DOHH2 (cell line): ENCODE results near the gene LRRC30.

Experiments used
- H3F3A ChIP-seq: fragments of 200-600 bp; sonication (generic), shearing (Covaris generic); 2 replicates; pipeline ENCODE4 v1.6.0; 2016; ENCODE audit warnings: antibody characterized with exemption, mild to moderate bottlenecking; ENCODE audit not compliant: control insufficient read depth, insufficient read depth
- H3K27ac ChIP-seq: fragments of 200-600 bp; sonication (generic); 2 replicates; pipeline ENCODE4 v1.5.1; 2014; ENCODE audit warnings: low read depth, mild to moderate bottlenecking, low read length, moderate library complexity
- H3K27me3 ChIP-seq: fragments of 200-600 bp; sonication (generic); 2 replicates; pipeline ENCODE4 v1.6.1; 2014; ENCODE audit warnings: mild to moderate bottlenecking, low read length, mixed read lengths; ENCODE audit not compliant: control insufficient read depth
- H3K36me3 ChIP-seq: fragments of 200-600 bp; sonication (generic); 2 replicates; pipeline ENCODE4 v1.6.1; 2014; ENCODE audit warnings: mild to moderate bottlenecking, low read length, moderate library complexity, mixed read lengths; ENCODE audit not compliant: control insufficient read depth
- H3K4me1 ChIP-seq: fragments of 200-600 bp; sonication (generic); 2 replicates; pipeline ENCODE4 v1.6.1; 2014; ENCODE audit warnings: mild to moderate bottlenecking, low read length, mixed read lengths; ENCODE audit not compliant: control insufficient read depth
- H3K4me2 ChIP-seq: fragments of 200-600 bp; sonication (generic); 2 replicates; pipeline ENCODE4 v1.6.0; 2014; ENCODE audit warnings: mild to moderate bottlenecking, low read length, moderate library complexity
- H3K4me3 ChIP-seq: fragments of 200-600 bp; sonication (generic); 2 replicates; pipeline ENCODE4 v1.5.1; 2014; ENCODE audit warnings: mild to moderate bottlenecking, low read length, mixed read lengths
- H3K79me2 ChIP-seq: fragments of 200-600 bp; sonication (generic); 2 replicates; pipeline ENCODE4 v1.6.1; 2014; ENCODE audit warnings: mild to moderate bottlenecking, low read length, mixed read lengths; ENCODE audit not compliant: control insufficient read depth
- H3K9me2 ChIP-seq: fragments of 200-600 bp; sonication (generic); replicated peaks from 2 replicates; pipeline ENCODE4 v1.6.1; 2014; ENCODE audit warnings: mild to moderate bottlenecking, low read length, mixed read lengths; ENCODE audit not compliant: control insufficient read depth
- H3K9me3 ChIP-seq: fragments of 200-600 bp; sonication (generic); 2 replicates; pipeline ENCODE4 v1.6.1; 2014; ENCODE audit warnings: antibody characterized with exemption, low read length, mixed read lengths; ENCODE audit not compliant: control insufficient read depth, insufficient read depth
- H4K20me1 ChIP-seq: fragments of 200-600 bp; sonication (generic); 2 replicates; pipeline ENCODE4 v1.6.0; 2014; ENCODE audit warnings: low read depth, mild to moderate bottlenecking, antibody characterized with exemption, low read length, moderate library complexity; ENCODE audit not compliant: control insufficient read depth, insufficient read depth
- EZH2phosphoT487 ChIP-seq: fragments of 200-600 bp; sonication (generic); IDR thresholded peaks from 2 replicates; pipeline ENCODE4 v1.6.1; 2017; ENCODE audit warnings: borderline replicate concordance, mild to moderate bottlenecking, antibody characterized with exemption, low read length, moderate library complexity, mixed read lengths
- TF ChIP-seq, protein P1 (sequence below): fragments of 200-600 bp; sonication (generic); IDR thresholded peaks from one replicate; pipeline ENCODE4 v1.5.1; 2014; ENCODE audit warnings: antibody characterized with exemption, mild to moderate bottlenecking, low read depth, low read length; ENCODE audit not compliant: poor library complexity, severe bottlenecking

LRRC30 gene

DNA sequence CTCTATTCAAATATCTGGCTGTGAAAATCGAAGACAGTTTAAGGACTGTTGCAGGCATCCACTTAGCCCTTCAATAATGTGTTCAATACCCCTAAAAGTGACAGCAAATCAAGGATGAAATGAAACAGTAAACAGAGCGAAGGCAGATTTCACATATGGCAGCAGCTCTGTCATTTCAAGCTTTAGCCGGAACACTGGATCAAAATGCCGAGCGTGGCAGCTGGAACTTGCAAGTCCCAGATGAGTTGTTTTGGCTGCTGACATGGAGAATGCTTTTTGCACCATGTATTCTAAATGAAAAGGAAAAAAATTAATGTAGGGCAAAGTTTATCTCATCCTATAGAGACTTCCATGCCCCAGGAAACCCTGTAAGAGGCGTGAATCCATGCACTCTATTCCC, 18.0 kb downstream of the LRRC30 start:
- Histone ChIP-seq H3K79me2 (no peaks in the 10 kb centered on the region), H3K9me3 (no peaks in the 10 kb centered on the region; the same call in 1 of the 2 replicates), H3K4me3 (no peak overlapping the region), H3K4me2 (no peak overlapping the region), H3K27ac (no peak overlapping the region), H3K4me1 (no peaks in the 10 kb centered on the region), H3F3A (no peaks in the 10 kb centered on the region), H4K20me1 (no peaks in the 10 kb centered on the region), H3K27me3 (no peaks in the 10 kb centered on the region), H3K9me2 (no peaks in the 10 kb centered on the region), H3K36me3 (no peaks in the 10 kb centered on the region)
- no peak for TF ChIP-seq EZH2phosphoT487
- TF ChIP-seq, protein P1, sequence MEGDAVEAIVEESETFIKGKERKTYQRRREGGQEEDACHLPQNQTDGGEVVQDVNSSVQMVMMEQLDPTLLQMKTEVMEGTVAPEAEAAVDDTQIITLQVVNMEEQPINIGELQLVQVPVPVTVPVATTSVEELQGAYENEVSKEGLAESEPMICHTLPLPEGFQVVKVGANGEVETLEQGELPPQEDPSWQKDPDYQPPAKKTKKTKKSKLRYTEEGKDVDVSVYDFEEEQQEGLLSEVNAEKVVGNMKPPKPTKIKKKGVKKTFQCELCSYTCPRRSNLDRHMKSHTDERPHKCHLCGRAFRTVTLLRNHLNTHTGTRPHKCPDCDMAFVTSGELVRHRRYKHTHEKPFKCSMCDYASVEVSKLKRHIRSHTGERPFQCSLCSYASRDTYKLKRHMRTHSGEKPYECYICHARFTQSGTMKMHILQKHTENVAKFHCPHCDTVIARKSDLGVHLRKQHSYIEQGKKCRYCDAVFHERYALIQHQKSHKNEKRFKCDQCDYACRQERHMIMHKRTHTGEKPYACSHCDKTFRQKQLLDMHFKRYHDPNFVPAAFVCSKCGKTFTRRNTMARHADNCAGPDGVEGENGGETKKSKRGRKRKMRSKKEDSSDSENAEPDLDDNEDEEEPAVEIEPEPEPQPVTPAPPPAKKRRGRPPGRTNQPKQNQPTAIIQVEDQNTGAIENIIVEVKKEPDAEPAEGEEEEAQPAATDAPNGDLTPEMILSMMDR = no peak

DNA sequence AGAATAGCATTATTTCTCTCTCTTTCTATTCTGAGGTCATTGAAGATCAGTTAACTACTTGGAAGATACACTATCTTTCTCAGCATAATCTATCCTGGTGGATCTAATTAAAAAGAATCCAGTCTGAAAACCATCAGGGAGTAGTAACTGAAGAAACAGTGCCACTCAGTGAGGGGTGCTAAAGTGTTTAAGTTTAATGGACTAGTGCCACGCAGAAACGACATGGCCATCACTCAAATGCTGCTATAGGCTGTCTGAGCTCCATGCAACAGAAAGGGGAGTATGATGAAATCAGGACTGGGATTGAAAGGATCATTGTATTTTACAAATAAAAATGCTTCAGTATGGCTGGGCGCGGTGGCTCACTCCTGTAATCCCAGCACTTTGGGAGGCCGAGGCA, 23.3 kb downstream of the LRRC30 start:
- no peaks in the 10 kb centered on the region for H3K36me3 ChIP-seq
- no peak for TF ChIP-seq EZH2phosphoT487
- TF ChIP-seq, protein P1 = no peak

DNA sequence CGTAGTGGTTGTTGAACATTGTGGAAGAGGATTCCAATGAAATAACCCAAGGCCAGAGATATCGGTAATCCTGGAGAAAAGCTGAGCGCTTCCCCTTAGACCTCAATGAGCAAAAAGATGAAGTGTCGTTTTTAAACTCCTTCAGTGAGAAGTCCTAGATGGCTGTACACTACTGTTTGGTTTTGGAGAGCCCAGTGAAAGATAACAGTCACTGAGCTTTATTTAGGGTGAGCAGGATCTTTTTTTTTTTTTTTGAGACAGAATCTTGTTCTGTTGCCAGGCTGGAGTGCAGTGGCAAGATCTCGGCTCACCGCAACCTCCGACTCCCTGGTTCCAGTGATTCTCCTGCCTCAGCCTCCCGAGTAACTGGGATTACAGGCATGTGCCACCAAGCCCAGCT, 24.2 kb downstream of the LRRC30 start:
- Histone ChIP-seq H3F3A (no peaks in the 10 kb centered on the region), H3K79me2 (no peaks in the 10 kb centered on the region), H3K4me3 (no peak overlapping the region), H3K4me2 (no peak overlapping the region), H3K9me2 (no peaks in the 10 kb centered on the region), H3K4me1 (no peaks in the 10 kb centered on the region), H4K20me1 (no peaks in the 10 kb centered on the region), H3K36me3 (no peaks in the 10 kb centered on the region), H3K27me3 (no peaks in the 10 kb centered on the region), H3K27ac (no peak overlapping the region), H3K9me3 (no peaks in the 10 kb centered on the region; the same call in 1 of the 2 replicates)
- TF ChIP-seq, protein P1 = no peak
- no peak for TF ChIP-seq EZH2phosphoT487

More for the DNA sequence above, 23.3 kb downstream of the LRRC30 start:
- no peaks in the 10 kb centered on the region for H3F3A ChIP-seq
- no peaks in the 10 kb centered on the region for H3K4me1 ChIP-seq
- no peak overlapping the region for H3K4me3 ChIP-seq
- H3K4me2 ChIP-seq = no peak overlapping the region
- H3K9me2 ChIP-seq = no peaks in the 10 kb centered on the region
- no peaks in the 10 kb centered on the region for H3K79me2 ChIP-seq
- no peak overlapping the region for H3K27ac ChIP-seq
- no peaks in the 10 kb centered on the region for H3K27me3 ChIP-seq
- H3K9me3 ChIP-seq = no peaks in the 10 kb centered on the region; the same call in 1 of the 2 replicates
- no peaks in the 10 kb centered on the region for H4K20me1 ChIP-seq

DNA sequence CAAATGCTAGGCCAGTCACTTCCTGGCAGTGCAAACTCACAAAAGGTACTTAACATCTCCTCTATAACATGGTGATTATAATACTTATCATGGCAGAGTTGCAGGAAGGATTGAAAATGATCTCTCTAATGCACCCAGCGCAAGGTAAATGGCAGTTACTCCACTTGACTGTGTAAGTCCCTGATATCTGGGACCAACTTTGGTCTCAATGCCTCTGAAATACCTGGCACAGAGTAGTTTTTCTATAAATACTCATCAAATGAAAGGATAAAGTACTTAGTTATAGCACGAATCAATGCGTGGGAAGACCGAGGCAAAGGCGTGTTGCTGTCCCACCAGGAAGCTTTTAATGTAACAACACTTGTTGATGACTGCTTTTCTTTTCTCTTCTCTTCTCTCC, 24.8 kb downstream of the LRRC30 start:
- Histone ChIP-seq H3K4me3 (no peak overlapping the region), H3K4me2 (no peak overlapping the region), H4K20me1 (no peaks in the 10 kb centered on the region), H3F3A (no peaks in the 10 kb centered on the region), H3K79me2 (no peaks in the 10 kb centered on the region), H3K27ac (no peak overlapping the region), H3K27me3 (no peaks in the 10 kb centered on the region), H3K4me1 (no peaks in the 10 kb centered on the region), H3K9me2 (no peaks in the 10 kb centered on the region), H3K9me3 (no peaks in the 10 kb centered on the region; the same call in 1 of the 2 replicates), H3K36me3 (no peaks in the 10 kb centered on the region)
- TF ChIP-seq, protein P1 = no peak
- no peak for TF ChIP-seq EZH2phosphoT487
